ENCODE measurements around the gene DISC1. TPM values are rescaled to one million over a fixed set of nuclear protein-coding genes. Genes with fewer than 3 reads are reported as not detected.

Gene DISC1
- total and polyA plus RNA-seq, 2 of the 13 experiments (the other 11 are each of a cell fraction or from before 2014, with no cell fraction given) = 4.2 to 4.6 TPM

DNA sequence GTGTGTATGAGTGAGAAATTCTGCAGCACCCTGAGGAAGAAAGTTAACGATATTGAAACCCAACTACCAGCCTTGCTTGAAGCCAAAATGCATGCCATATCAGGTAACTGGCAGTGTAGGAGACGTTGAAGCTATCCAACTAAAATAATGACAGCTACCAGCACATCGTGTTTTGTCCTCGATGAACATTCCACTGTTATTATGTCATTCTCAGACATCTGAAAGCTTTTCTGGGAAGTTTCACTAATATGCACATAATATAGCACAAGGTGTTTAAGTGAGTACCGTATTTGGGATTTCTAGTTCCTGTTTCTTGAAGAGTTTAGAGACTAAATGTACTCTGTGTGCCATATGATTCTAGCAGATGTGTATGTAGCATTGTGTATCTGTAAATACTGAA is 173.5 kb downstream of the DISC1 start:
- in situ Hi-C loops (cut with HindIII; ENCODE audit: extremely low pct_ligation_motif_present, low pct_unique_long_range_greater_than_20kb) = no loop called here
- TF ChIP-seq ZNF557 (CRISPR knock-in tag; IDR thresholded peaks at IDR 0.05) = no peak
- TF ChIP-seq NCOA1 (CRISPR knock-in tag; IDR thresholded peaks at IDR 0.05) = no peak
- TF ChIP-seq NONO (IDR thresholded peaks at IDR 0.05) = no peak
- TF ChIP-seq NONO (CRISPR knock-in tag; conservative IDR thresholded peaks at IDR 0.05) = no peak
- no peak for TF ChIP-seq HNF4G (IDR thresholded peaks at IDR 0.05; ENCODE audit: borderline replicate concordance, low read depth, low read length)
- no peak for TF ChIP-seq HNF4G (CRISPR knock-in tag; IDR thresholded peaks at IDR 0.05; ENCODE audit: borderline replicate concordance, low read depth)
- TF ChIP-seq, protein P1, sequence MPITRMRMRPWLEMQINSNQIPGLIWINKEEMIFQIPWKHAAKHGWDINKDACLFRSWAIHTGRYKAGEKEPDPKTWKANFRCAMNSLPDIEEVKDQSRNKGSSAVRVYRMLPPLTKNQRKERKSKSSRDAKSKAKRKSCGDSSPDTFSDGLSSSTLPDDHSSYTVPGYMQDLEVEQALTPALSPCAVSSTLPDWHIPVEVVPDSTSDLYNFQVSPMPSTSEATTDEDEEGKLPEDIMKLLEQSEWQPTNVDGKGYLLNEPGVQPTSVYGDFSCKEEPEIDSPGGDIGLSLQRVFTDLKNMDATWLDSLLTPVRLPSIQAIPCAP (CRISPR knock-in tag; IDR thresholded peaks at IDR 0.05; ENCODE audit: low read depth) = no peak
- no peak for TF ChIP-seq ZNF331 (CRISPR knock-in tag; IDR thresholded peaks at IDR 0.05)
- TF ChIP-seq, protein P2, sequence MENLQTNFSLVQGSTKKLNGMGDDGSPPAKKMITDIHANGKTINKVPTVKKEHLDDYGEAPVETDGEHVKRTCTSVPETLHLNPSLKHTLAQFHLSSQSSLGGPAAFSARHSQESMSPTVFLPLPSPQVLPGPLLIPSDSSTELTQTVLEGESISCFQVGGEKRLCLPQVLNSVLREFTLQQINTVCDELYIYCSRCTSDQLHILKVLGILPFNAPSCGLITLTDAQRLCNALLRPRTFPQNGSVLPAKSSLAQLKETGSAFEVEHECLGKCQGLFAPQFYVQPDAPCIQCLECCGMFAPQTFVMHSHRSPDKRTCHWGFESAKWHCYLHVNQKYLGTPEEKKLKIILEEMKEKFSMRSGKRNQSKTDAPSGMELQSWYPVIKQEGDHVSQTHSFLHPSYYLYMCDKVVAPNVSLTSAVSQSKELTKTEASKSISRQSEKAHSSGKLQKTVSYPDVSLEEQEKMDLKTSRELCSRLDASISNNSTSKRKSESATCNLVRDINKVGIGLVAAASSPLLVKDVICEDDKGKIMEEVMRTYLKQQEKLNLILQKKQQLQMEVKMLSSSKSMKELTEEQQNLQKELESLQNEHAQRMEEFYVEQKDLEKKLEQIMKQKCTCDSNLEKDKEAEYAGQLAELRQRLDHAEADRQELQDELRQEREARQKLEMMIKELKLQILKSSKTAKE (CRISPR knock-in tag; IDR thresholded peaks at IDR 0.05; ENCODE audit: borderline replicate concordance) = no peak
- no peak for TF ChIP-seq ZNF3 (CRISPR knock-in tag; IDR thresholded peaks at IDR 0.05)
- TF ChIP-seq ZNF17 (CRISPR knock-in tag; IDR thresholded peaks at IDR 0.05) = no peak
- TF ChIP-seq MED13 (CRISPR knock-in tag; IDR thresholded peaks at IDR 0.05) = no peak
- TF ChIP-seq HNRNPH1 (optimal IDR thresholded peaks at IDR 0.05; ENCODE audit: low read depth, low read length) = no peak
- TF ChIP-seq, protein P3, sequence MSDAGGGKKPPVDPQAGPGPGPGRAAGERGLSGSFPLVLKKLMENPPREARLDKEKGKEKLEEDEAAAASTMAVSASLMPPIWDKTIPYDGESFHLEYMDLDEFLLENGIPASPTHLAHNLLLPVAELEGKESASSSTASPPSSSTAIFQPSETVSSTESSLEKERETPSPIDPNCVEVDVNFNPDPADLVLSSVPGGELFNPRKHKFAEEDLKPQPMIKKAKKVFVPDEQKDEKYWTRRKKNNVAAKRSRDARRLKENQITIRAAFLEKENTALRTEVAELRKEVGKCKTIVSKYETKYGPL (CRISPR knock-in tag; IDR thresholded peaks at IDR 0.05) = no peak
- no peak for TF ChIP-seq YEATS2 (CRISPR knock-in tag; IDR thresholded peaks at IDR 0.05; ENCODE audit: borderline replicate concordance)
- TF ChIP-seq HNRNPL (IDR thresholded peaks at IDR 0.05; ENCODE audit: low read depth, low read length) = no peak
- no peak for TF ChIP-seq SATB2 (CRISPR knock-in tag; IDR thresholded peaks at IDR 0.05)
- TF ChIP-seq ZNF773 (CRISPR knock-in tag; IDR thresholded peaks at IDR 0.05; ENCODE audit: borderline replicate concordance) = no peak
- no peak for TF ChIP-seq CCDC6 (CRISPR knock-in tag; IDR thresholded peaks at IDR 0.05)

More for the DNA sequence above, 173.5 kb downstream of the DISC1 start:
- H3K27ac ChIP-seq (ENCODE audit: extremely low read length, insufficient read depth, low read length) = no peak overlapping the region
- no peak overlapping the region for H3K4me2 ChIP-seq (ENCODE audit: low read depth, low read length)
- intact Hi-C loops (cut with micrococcal nuclease; ENCODE audit: unreplicated experiment) = no loop called here
- DNase-seq (ENCODE audit: low spot score) (no peak), ATAC-seq (no peak), FAIRE-seq (no peak)
- 0 out of 2 replicates have a peak, but pooled peaks cover 4% of the 10 kb centered on the region for H3K4me1 ChIP-seq (ENCODE audit: insufficient read depth, low read length)
- ChIA-PET CTCF (ENCODE audit: low intra/inter-chr PET ratio, low total read pairs) (no interaction called here), POLR2A (no interaction called here)
- H3K36me3 ChIP-seq (replicated peaks in 1 of 2; ENCODE audit: control insufficient read depth in 1 of 2, insufficient read depth in 2 of 2, low read length in 2 of 2) = no peaks in the 10 kb centered on the region; a peak in 2 of 5 replicates
- no peak overlapping the region for H2AFZ ChIP-seq (ENCODE audit: low read length)
- no peaks in the 10 kb centered on the region for H4K20me1 ChIP-seq (ENCODE audit: insufficient read depth, low read length)
- no peak overlapping the region for H3K4me3 ChIP-seq (replicated peaks in 1 of 3; ENCODE audit: insufficient read depth in 1 of 3, low read depth in 2 of 3, low read length in 3 of 3)
- no peaks in the 10 kb centered on the region for H3K79me2 ChIP-seq (ENCODE audit: insufficient read depth, low read length)
- no TSS peak for BruUV-seq (replicated peaks)
- 94% methylated on average over 5 of the region's 5 CpGs for WGBS (ENCODE audit: low lambda C conversion rate)
- no peak overlapping the region for H3K9ac ChIP-seq (ENCODE audit: insufficient read depth, low read depth, low read length)
- H3K27me3 ChIP-seq (ENCODE audit: control insufficient read depth in 1 of 2, insufficient read depth in 2 of 2, low read length in 2 of 2) = no peaks in the 10 kb centered on the region
- H3K9me3 ChIP-seq (ENCODE audit: low read length) = no peaks in the 10 kb centered on the region
